NCI-H2081 (cell line): ENCODE data around the gene WDR4.
A peak's percentile ranks its signal among the peaks of the same experiment; 100 is the strongest.
"Not testable (repeated sequence)": the region's sequence is repeated elsewhere in the genome, so short reads cannot be mapped to it uniquely, and the experiment has no call there.

ENCODE experiments used
- DNase-seq, 2 experiments: peaks; one replicate each; lab custom pipeline; 2025; lab: John Stamatoyannopoulos, UW

The WDR4 gene, protein sequence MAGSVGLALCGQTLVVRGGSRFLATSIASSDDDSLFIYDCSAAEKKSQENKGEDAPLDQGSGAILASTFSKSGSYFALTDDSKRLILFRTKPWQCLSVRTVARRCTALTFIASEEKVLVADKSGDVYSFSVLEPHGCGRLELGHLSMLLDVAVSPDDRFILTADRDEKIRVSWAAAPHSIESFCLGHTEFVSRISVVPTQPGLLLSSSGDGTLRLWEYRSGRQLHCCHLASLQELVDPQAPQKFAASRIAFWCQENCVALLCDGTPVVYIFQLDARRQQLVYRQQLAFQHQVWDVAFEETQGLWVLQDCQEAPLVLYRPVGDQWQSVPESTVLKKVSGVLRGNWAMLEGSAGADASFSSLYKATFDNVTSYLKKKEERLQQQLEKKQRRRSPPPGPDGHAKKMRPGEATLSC

DNA sequence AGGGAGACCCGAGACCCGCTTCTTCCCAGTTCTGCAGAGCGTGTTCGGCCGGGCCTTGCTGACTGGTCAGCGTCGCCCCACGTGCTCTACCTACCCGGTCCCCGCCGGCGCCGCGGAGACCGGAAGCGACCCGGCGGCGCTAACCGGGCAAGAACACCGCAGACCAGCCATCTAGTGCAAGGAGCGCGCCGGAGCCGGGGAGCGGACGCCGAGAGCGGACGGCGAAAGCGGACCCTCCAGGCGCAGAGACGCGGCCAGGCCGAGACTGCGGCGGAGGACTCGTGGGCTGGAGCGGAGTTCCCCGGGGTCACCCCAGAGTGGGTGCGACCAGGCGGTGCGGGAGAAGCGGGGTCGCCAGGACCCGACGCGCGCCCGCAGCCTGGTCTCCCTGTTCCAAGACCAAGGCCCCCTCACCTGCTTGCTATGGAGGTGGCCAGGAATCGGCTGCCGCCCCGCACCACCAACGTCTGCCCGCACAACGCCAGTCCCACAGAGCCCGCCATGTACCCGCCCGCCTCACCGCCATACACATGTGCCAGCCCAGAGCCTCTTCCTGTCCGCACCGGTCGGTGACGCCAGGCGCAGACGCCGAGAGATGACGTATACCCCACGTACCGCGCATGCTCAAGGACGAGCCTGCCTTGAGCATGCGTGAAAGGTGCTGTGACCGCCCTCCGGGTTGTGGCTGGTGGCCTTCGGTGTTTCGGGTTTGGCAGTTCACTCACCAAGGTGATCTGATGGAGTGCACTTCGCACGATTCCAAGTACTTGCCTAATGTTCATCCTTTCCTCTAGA is at the start of gene WDR4:
TSS of gene WDR4 (minus strand) at position 547 of the 795 bp plus-strand sequence. CDS start at position 503, 44 bp downstream.
- peak; percentile 88 to 94 for DNase-seq

DNA sequence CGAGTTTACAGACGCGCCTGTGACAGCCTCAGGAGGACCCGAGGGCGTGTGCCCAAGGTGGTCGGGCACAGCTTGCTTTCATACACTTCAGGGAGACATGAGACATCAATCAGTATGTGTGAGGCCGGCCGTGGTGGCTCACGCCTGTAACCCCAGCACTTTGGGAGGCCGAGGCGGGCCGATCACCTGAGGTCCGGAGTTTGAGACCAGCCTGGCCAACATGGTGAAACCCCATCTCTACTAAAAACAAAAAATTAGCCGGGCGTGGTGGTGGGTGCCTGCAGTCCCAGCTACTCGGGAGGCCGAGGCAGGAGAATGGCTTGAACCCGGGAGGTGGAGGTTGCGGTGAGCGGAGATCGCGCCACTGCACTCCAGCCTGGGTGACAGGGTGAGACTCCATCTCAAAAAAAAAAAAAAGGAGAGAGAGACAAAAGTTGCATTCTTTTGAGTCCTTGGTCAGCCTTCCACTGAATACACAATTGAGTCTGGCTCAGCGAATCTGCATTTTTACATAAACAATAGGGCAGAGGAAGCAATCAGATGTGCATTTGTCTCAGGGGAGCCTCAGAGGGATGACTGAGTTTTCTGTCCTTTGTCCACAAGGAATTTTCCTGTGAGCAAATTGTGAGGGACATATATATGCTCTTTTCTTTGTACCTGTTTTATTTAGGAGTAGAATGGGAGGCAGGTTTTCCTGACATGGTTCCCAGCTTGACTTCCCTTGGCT is 48.3 kb upstream of the WDR4 start:
- DNase-seq, result not testable (repeated sequence)

DNA sequence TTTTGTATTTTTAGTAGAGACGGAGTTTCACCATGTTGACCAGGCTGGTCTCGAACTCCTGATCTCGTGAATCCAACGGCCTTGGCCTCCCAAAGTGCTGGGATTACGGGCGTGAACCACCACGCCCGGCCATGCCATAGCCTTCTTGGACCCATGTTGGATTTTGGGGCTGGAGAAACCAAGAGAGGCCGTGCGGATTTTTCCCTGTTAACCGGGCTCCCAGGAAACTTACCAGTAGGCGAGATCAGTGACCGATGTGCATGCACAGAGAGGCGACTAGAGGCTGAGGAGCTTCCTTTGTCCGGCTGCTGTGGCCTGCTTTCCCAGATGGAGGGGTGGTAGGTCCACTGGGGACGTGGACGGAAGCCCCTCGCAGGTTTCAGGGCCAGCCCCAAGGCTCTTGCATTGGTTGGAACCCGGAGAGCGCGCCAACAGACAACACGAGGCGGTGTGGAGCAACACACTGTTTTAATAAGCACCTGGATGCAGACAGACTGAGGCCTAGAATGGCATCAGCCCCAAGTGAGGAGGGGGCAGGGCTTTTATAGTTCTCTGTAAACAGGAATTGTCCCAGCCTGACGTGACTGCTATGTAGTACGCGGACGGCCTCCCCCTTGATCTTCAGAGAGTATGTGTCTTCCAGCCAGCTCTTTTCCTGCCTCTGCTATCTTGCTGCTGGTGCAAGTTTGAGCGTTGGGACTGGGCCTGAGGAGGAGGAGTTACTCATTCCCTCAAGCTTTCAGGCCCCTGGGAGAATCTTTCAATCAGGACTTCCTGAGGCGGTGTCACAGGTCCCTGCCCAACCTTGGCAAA is 46.0 kb upstream of the WDR4 start, which contains the start of gene ERVH48-1:
TSS of gene ERVH48-1 (minus strand) at position 517 of the 813 bp plus-strand sequence. CDS start 6,624 bp downstream, outside the sequence.
- no peak for DNase-seq

DNA sequence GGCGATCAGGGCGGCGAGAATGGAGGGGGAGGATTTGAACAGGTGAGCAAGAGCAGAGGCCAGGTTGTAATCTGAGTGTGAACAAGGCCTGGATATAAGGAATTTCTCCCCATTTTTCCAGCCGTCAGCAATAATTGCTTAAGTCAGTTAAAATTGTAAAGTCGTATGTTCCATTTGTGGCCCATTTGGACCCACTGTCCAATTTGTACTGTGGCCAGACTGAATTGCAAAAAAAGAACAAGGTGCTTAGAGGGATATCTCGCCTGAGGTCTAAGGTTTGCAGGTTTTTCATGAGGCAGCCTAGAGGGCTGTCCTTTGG is 45.1 kb upstream of the WDR4 start:
- no peak for DNase-seq

DNA sequence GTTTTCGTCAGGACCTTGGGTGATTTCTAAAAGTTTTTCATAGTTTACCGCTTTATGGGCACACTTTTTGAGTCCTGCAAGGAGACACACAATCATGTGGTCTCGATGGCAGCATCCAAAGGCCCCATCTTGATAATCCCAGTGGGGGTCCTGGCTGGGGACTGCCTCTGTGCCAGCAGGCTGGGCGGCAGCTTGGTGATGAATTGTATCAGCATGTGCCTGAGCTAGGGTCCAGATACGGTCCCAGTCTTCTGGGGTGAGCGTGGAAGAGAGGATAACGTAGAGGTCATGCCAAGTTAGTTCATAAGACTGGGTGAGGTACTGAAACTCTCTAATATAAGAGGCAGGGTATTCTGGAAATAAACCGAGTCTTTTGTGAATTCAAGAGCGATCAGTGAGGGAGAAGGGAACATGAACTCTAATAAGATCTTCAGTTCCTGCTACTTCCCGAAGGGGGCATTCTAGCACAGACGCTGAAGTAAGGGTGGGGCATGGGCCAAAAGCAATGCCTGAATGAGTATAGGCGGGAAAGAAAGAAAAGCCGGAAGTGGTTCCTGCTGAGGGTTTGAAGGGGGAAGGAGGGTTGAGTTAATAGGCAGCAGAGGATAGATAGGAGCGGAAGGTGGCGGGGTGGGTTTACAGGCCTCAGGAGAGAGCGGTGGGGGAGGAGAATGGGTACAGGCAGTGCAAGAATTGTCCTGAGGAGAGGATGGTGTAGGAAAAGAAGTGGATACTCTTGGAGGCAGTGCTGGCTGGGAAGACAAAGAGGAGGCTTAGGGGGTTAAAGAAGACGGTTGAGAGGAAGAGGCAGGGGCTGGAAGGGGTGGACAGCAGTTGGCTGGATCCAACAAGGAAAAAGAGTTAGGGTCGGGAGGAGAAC is 44.5 kb upstream of the WDR4 start:
- DNase-seq, result peak; percentile 82 to 89

DNA sequence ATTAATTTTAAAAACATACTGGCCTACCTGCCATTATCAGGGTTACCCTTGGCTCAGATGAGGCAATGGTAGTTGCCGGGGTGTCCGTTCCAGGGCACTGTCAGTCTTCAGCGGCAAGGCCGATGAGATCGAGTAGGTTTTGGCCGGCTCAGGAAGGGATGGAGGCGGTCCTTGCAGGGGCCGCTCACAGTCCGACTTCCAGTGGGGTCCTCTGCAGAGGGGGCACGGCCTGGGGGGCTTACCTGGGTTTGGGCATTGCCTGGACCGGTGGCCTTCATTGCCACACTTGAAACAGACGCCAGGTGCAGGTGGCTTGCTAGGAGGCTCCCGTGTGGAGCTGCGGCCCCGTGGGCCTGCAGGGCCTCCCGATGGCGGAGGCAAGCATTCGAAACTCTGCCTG is 43.6 kb upstream of the WDR4 start:
- no peak for DNase-seq

DNA sequence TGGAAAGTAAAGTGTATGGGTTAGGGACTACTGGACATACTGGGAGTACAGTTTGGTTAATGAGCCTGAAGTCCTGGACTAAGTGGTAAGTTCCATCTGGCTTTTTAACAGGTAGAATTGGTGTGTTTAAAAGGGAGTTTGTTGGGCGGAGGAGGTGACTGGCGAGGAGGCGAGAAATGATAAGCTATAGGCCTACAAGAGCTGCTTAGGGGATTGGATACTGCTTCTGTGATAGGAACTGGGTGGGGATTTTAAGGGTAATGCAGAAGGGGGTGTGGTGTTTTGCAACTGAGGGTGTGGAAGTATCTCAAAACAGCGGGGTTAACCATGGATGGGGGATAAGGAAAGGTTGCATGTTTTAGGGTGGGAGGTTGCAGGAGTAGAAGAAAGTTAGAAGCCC is 42.6 kb upstream of the WDR4 start:
- no peak for DNase-seq

DNA sequence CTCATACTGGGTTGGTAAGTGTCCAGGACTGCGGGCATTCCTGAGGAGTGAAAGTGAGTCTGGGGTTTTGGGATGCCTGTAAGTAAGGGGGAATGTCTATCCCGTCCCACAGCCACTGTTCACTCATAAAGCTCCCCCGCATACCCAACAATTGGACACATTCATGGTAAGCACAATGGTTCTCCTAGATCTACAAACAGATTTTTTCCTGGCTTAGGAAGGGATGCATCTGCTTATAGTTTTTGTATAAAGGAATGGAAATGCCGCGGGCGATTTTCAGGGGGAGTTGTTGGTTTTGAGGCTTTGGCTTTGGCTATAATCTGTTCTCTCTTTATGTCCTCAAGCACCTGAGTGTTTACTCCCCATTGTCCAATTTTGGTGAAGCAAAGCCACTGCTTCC is 39.0 kb upstream of the WDR4 start:
- peak in 1 of 2 experiments; percentile 17 for DNase-seq

DNA sequence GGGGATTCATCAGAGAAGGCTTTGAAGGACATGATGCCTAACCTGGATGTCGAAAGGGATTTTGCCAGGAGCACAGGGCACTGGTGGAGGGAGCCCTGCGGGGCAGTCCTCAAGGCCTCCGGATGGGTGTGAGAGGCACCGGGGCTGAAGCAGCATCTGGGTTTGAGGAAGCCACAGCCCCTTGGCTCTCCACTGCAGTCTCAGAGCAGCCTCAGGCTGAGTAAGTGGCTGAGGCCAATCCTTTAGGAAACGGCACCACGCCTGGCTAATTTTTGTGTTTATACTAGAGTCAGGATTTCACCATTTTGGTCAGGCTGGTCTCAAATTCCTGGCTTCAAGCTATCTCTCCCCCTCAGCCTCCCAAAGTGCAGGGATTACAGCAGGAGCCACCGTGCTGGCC is 34.1 kb upstream of the WDR4 start:
- no peak for DNase-seq

DNA sequence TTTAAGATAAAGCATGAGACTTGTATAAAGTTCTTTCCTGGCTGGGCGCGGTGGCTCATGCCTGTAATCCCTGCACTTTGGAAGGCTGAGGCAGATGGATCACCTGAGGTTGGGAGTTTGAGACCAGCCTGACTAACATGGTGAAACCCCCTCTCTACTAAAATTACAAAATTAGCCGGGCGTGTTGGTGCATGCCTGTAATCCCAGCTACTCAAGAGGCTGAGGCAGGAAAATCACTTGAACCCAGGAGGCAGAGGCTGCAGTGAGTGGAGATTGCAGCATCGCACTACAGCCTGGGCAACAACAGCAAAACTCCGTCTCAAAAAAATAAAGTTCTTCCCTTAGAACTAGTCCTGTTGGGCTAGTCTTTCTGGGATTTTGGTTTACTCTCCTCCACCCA is 32.6 kb upstream of the WDR4 start:
- not testable (repeated sequence) for DNase-seq

DNA sequence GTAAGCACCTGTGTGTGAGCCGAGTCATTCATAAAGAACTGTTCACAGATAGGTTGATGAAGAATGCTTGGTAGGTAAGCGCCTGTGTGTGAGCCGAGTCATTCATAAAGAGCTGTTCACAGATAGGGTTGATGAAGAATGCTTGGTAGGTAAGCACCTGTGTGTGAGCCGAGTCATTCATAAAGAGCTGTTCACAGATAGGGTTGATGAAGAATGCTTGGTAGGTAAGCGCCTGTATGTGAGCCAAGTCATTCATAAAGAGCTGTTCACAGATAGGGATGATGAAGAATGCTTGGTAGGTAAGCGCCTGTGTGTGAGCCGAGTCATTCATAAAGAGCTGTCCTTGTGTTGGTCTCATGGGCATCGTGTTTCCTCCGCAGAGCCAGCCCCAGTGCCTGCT is 29.1 kb upstream of the WDR4 start:
- not testable (repeated sequence) for DNase-seq

DNA sequence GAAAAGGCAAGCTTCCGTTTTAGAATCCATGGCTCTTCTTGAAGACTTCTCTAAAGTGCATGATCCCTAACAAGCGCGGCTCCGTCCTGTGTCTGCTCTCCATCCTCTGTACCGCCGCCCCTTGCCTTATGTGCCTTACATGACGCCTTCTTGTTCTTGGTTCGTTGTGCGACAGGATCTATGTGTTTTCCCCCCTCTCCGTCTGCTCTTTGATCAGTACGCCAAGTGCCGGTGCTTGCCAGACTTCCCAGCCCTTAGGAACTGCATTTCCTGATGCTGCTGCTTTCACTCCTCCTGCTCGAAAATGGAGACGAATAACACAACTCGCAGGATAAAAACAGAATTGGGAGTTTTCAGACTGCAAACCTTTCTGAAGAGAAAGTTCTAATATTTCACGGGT is 26.9 kb upstream of the WDR4 start:
- no peak for DNase-seq

DNA sequence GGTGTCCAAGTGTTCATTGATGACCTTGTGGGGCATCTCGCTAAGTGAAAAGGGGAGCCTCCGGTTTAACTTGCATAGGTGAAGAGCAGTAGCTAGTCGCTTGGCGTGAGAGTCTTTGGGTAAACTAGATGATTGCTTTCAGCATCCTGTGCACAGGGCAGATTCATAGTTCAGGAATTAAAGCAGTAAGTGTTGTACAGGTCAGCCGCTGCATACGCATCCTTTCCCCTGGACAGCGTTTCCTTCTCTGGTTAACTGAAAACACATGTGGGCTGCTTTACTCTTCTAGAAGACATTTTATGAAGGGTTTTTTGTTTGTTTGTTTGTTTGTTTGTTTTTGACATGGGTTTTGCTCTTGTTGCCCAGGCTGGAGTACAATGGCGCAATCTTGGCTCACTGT is 25.9 kb upstream of the WDR4 start:
- DNase-seq, result no peak

DNA sequence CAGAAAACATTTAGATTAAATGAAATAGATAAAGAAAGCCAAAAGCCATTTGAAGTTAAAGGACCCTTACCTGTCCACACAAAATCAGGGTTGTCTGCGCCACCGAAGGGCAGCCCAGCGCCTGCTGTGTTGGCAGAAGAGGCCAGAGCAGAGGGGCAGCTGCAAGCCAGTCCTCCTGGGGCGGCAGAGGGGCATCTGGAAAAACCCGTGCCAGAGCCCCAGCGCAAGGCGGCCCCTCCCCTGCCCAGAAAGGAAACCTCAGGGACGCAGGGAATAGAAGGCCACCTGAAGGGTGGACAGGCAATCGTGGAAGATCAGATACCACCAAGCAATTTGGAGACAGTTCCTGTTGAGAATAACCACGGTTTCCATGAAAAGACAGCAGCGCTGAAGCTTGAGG is 24.5 kb upstream of the WDR4 start:
- DNase-seq, result no peak

DNA sequence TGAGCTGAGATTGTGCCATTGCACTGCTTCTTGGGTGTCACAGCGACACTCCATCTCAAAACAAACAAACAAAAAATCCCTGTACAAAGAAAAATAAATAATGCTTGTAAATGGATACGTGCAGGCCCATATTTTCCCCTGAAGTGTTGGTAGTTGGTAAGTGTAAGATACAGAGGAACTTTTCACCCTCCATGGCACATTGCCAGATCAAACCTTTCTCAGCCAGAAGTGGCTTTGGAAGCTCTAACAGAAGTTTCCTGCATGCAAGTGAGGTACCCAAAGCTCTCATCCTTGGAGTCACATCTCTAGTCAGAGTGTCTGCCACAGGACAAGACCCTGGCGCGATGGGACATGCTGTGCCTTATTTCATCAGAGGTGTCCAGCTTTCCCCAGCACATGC is 21.1 kb upstream of the WDR4 start:
- DNase-seq, result no peak

DNA sequence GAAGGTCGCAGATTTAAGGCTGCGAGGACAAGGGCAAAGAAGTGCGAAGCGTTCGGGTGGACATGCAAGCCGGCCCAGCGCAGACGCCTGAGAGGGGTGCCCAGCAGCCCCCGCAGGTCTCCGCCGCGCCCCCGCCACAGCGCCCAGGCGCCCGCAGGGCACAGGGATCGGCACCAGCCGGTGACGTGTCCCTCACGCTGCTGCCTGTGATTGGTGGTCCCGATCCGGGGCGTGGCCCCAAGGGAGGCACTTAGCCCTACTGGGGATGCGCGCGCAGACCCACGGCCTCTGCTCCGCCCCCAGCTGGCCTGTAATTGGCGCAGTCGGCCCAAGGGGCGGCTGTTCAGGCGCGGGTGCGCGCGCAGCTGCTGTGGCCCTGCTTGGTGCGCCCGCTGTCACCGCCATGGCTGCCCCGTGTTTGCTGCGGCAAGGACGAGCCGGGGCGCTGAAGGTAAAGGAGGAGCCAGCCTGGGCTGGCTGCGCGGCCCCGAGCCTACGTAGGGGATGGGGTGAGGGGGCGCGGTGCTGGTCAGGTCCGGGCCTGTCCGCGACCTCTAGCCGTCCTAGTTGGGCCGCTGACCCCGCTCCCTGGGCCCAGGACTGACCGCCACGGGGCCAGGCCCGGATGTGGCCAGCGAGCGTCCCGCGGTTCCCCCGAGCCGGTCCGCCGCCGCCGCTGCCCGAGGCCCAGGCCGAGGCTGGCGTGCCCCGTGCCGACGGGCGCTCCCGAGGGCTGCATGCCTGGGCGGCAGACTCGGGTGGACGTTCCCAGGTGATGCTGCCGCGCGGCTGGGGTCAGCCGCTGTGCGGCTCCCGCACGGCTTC is 13.8 kb upstream of the WDR4 start, which contains the start of gene NDUFV3:
TSS of gene NDUFV3 (plus strand) at position 379 of the 825 bp plus-strand sequence. CDS start at position 404, 25 bp downstream.
- peak; percentile 97 for DNase-seq

DNA sequence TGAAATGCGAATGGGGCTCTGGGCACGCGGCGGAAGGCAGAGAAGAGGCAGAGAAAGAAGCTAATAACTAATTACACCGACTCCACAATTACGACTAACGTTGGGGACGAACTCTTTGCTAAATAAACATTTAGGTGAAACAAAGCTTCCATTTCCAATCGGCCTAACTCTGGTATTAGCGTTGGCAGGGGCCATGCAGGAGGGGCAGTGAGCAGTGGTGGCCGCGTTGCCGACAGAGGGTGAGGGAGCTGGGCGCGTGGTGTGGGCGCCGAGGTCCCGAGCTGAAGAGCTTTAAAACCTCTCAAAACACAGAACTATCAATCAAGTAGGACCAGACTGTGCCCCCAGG is 13.2 kb upstream of the WDR4 start:
- peak in 1 of 2 experiments; percentile 14 for DNase-seq

DNA sequence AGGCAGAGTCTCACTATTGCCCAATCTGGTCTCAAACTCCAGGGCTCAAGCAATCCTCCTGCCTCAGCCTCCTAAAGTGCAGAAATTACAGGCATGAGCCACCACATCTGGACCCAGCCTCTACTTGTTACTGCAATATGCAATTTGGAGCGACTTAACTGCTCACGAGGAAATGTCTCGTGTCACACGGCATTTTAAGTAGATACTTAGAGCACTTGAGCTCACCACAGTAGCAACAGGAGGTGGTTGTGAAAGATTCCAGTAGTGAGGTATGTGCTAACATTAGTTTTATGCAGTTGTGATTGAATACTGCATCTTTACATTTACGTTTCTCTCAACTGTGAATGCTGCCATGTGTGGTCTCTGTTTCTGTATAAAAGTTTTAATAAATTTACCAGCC is 8.0 kb upstream of the WDR4 start:
- DNase-seq, result no peak

DNA sequence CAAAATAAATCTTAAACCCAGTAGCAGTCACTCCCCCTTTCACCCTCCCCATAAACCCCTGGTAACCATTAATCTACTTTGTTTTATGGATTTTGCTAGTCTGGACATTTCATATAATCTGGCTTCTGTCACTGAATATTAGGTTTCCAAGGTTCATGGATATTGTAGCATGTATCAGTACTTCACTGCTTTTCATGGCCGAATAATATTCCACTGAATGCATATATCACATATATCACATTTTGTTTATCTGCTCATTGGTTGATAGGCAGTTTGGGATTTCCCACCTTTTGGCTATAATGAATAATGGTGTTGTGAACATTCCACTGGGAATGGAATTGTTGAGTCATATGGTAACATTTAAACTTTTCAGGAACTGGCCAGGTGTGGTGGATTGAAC is 4.6 kb upstream of the WDR4 start:
- DNase-seq, result no peak

DNA sequence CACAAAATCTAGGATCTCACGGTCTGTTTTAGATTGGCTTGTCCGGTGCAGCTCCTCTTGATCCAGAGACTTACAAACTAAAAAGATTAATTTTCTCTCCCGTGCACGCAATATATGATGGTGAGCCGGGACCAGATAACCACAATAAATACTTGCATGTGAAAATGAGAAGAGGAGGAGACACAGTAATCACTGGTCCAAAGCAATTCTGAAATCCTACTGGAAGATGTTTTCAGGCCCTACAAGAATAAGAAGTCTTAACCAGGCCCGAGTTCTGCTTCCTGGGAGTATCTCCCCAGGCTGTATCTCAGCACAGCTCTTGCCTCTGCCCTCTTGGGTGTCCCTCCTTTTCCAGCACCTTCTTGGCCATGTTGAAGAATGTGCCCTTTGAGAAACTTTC is 1.0 kb upstream of the WDR4 start:
- DNase-seq, result no peak
